Hepatocyte (in vitro differentiated cells): ENCODE measurements around the gene SLC29A3. TPM values are rescaled to one million over a fixed set of nuclear protein-coding genes. Genes with fewer than 3 reads are reported as not detected.

Experiments used
- DNase-seq: peaks from one replicate; pipeline ENCODE4 v3.0.0-alpha.2; 2016; ENCODE audit warnings: low spot score
- H2AFZ ChIP-seq: fragments of 200-600 bp; sonication (generic); 2 replicates; pipeline ENCODE4 v1.6.0; 2016; ENCODE audit warnings: antibody characterized with exemption, mild to moderate bottlenecking
- H3K27ac ChIP-seq: fragments of 200-600 bp; sonication (generic); 2 replicates; pipeline ENCODE4 v1.5.1; 2016; ENCODE audit warnings: mild to moderate bottlenecking
- H3K27me3 ChIP-seq: fragments of 200-600 bp; sonication (generic); 2 replicates; pipeline ENCODE4 v1.6.1; 2016
- H3K36me3 ChIP-seq: fragments of 200-600 bp; sonication (generic); replicated peaks from 2 replicates; pipeline ENCODE4 v1.5.1; 2016; ENCODE audit warnings: low read depth; ENCODE audit not compliant: insufficient read depth
- H3K4me1 ChIP-seq: fragments of 200-600 bp; sonication (generic); 2 replicates; pipeline ENCODE4 v1.5.1; 2016; ENCODE audit warnings: mild to moderate bottlenecking, moderate library complexity; ENCODE audit not compliant: insufficient read depth
- H3K4me2 ChIP-seq: fragments of 200-600 bp; sonication (generic); 2 replicates; pipeline ENCODE4 v1.6.0; 2016
- H3K4me3 ChIP-seq: fragments of 200-600 bp; sonication (generic); 2 replicates; pipeline ENCODE4 v1.5.1; 2016; ENCODE audit warnings: mild to moderate bottlenecking
- H3K79me2 ChIP-seq: fragments of 200-600 bp; sonication (generic); 2 replicates; pipeline ENCODE4 v1.6.0; 2017; ENCODE audit warnings: mild to moderate bottlenecking
- H3K9me2 ChIP-seq: fragments of 200-600 bp; sonication (generic); replicated peaks from 2 replicates; pipeline ENCODE4 v1.6.0; 2017; ENCODE audit warnings: mild to moderate bottlenecking; ENCODE audit not compliant: insufficient read depth
- H3K9me3 ChIP-seq: fragments of 200-600 bp; sonication (generic); 2 replicates; pipeline ENCODE4 v1.5.1; 2016; ENCODE audit warnings: low read depth, mild to moderate bottlenecking
- H4K20me1 ChIP-seq: fragments of 200-600 bp; sonication (generic); 2 replicates; pipeline ENCODE4 v1.6.0; 2016; ENCODE audit warnings: mild to moderate bottlenecking; ENCODE audit not compliant: insufficient read depth, poor library complexity, severe bottlenecking
- EZH2 ChIP-seq: fragments of 200-600 bp; sonication (generic); IDR thresholded peaks from 2 replicates; pipeline ENCODE4 v1.6.1; 2016; ENCODE audit warnings: antibody characterized with exemption, mild to moderate bottlenecking, borderline replicate concordance
- EZH2phosphoT487 ChIP-seq: fragments of 200-600 bp; sonication (generic); IDR thresholded peaks from one replicate; pipeline ENCODE4 v1.6.1; 2018; ENCODE audit warnings: antibody characterized with exemption, mild to moderate bottlenecking, low read depth, moderate library complexity; ENCODE audit not compliant: unreplicated experiment, severe bottlenecking
- WGBS: methylation state at CpG from one replicate; pipeline ENCODE4 v1.1.6; 2016; ENCODE audit warnings: low lambda C conversion rate; ENCODE audit errors: missing lambda C conversion rate; 5-methylcytosine and 5-hydroxymethylcytosine counted together
- polyA plus RNA-seq: library from polyadenylated mRNA; unstranded; fragments of >200 nt; fragmentation: Nextera tagmentation; extraction: Ambion mirVana; gene quantifications from 2 replicates; pipeline ENCODE4 v1.2.1, GENCODE V29; 2016
- total RNA-seq: library from RNA; depleted of rRNA; stranded (reverse); fragments of >200 nt; gene quantifications from 2 replicates; pipeline ENCODE4 v1.2.3, GENCODE V29; 2014
- TF ChIP-seq, protein P1 (sequence below): fragments of 200-600 bp; sonication (generic); IDR thresholded peaks from 2 replicates; pipeline ENCODE4 v1.5.1; 2016; ENCODE audit warnings: antibody characterized with exemption, mild to moderate bottlenecking; ENCODE audit not compliant: poor library complexity

SLC29A3 gene
- total and polyA plus RNA-seq, 2 experiments from 2014 or later = 8.4 to 12.0 TPM

DNA sequence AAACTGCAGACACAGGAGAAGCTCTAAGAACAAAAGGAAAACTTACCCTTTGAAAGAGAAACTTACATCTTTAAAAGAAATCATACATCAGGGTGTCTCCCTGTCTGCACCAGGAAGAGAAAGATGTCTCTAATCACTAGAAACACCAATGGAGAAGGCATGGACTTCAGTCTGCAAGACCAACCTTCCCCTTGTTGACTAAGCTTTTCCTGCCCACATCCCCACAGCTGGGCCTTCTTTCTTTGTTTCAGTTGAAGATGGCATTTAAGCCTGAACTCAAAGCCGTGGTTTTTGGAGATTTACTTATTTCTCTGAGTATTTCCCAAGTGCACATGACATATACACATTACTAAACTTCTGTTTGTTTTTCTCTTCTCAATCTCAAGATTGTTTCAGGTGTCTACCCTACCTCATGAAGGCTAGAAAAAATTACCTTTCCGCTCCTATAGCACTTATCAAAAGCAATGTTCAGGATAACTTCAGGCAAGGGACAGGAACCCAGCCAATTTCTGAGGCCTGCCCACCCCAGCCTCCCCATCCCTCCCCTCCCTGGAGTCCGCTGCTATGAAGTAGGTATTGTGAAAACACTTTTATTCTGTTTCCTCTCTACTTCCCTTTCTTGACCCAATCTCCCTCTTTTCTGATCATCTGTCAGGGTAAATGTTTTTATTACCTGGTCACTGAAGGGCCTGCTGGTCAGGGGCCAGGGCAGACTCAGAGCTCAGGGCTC is 2.8 kb upstream of the SLC29A3 start:
- no peaks in the 10 kb centered on the region for H3K36me3 ChIP-seq
- H3K9me2 ChIP-seq = no peaks in the 10 kb centered on the region
- no peak for TF ChIP-seq EZH2phosphoT487
- TF ChIP-seq, protein P1, sequence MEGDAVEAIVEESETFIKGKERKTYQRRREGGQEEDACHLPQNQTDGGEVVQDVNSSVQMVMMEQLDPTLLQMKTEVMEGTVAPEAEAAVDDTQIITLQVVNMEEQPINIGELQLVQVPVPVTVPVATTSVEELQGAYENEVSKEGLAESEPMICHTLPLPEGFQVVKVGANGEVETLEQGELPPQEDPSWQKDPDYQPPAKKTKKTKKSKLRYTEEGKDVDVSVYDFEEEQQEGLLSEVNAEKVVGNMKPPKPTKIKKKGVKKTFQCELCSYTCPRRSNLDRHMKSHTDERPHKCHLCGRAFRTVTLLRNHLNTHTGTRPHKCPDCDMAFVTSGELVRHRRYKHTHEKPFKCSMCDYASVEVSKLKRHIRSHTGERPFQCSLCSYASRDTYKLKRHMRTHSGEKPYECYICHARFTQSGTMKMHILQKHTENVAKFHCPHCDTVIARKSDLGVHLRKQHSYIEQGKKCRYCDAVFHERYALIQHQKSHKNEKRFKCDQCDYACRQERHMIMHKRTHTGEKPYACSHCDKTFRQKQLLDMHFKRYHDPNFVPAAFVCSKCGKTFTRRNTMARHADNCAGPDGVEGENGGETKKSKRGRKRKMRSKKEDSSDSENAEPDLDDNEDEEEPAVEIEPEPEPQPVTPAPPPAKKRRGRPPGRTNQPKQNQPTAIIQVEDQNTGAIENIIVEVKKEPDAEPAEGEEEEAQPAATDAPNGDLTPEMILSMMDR = no peak
- TF ChIP-seq EZH2 = no peak
- no peak overlapping the region for H3K4me2 ChIP-seq
- WGBS = 78% methylated on average over 3 of the region's 3 CpGs
- no peak overlapping the region for H3K27ac ChIP-seq
- H4K20me1 ChIP-seq = no peaks in the 10 kb centered on the region
- no peaks in the 10 kb centered on the region for H3K9me3 ChIP-seq
- no peak overlapping the region for H3K4me3 ChIP-seq
- no peaks in the 10 kb centered on the region for H3K27me3 ChIP-seq
- no peak overlapping the region for H2AFZ ChIP-seq
- H3K79me2 ChIP-seq = peaks cover 7% of the 10 kb centered on the region
- peaks cover 10% of the 10 kb centered on the region for H3K4me1 ChIP-seq
- no peak for DNase-seq

DNA sequence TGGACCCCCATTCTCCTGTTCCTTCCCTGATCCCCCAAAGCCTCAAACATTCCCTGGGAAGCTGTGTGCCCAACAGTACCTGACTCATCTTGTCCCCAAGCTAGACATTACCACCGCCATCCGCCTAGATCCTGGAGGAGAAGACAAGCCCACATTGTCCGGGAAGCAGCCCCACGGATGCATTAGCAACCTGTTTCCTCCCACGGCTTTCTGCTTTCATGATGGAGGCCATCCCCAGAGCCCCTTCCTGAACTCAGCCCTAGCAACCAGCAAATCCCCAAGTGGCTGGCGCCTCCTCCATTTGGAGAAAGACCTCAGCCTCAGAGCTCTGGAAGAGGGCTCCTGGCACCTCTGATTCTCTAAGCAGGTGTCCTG is 2.3 kb upstream of the SLC29A3 start:
- peaks cover 10% of the 10 kb centered on the region for H3K4me1 ChIP-seq
- 81% methylated on average over 6 of the region's 6 CpGs for WGBS
- no peaks in the 10 kb centered on the region for H3K36me3 ChIP-seq

DNA sequence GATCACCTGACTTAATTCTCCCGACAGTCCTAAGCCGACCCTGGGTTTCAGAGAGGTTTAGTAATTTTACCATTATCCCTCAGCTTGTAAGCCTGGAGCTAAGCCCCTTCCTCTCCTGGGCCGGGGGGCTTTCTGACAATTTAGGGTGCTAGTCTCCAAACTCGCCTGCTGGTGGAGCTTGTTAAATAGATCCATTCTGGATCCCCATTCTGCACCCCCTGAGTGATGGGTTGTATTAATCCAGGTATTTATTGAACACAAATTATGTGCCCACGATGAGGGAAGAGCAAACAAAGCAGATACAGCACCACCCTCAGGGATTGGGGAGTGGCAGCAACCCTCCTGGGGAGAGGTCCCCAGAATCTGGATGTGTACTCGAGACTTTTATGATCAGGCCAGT is 1.3 kb upstream of the SLC29A3 start:
- no peak overlapping the region for H2AFZ ChIP-seq
- H3K27ac ChIP-seq = no peak overlapping the region
- 62% methylated on average over 6 of the region's 6 CpGs for WGBS
- H3K9me3 ChIP-seq = no peaks in the 10 kb centered on the region
- no peaks in the 10 kb centered on the region for H3K9me2 ChIP-seq
- H3K79me2 ChIP-seq = peaks cover 10% of the 10 kb centered on the region
- no peak overlapping the region for H3K4me2 ChIP-seq
- H3K36me3 ChIP-seq = no peaks in the 10 kb centered on the region
- H4K20me1 ChIP-seq = no peaks in the 10 kb centered on the region
- no peak for DNase-seq
- no peaks in the 10 kb centered on the region for H3K27me3 ChIP-seq
- peaks cover 10% of the 10 kb centered on the region for H3K4me1 ChIP-seq
- TF ChIP-seq EZH2phosphoT487 (no peak), EZH2 (no peak)
- TF ChIP-seq, protein P1 = no peak
- H3K4me3 ChIP-seq = no peak overlapping the region

More for the DNA sequence above, 2.3 kb upstream of the SLC29A3 start:
- Histone ChIP-seq H3K4me2 (no peak overlapping the region), H3K4me3 (no peak overlapping the region), H3K79me2 (peaks cover 10% of the 10 kb centered on the region), H3K27ac (no peak overlapping the region), H3K9me3 (no peaks in the 10 kb centered on the region), H2AFZ (no peak overlapping the region), H3K27me3 (no peaks in the 10 kb centered on the region), H3K9me2 (no peaks in the 10 kb centered on the region), H4K20me1 (no peaks in the 10 kb centered on the region)
- TF ChIP-seq, protein P1 = no peak
- TF ChIP-seq EZH2 (no peak), EZH2phosphoT487 (no peak)
- DNase-seq = no peak
